Fibroblast of skin of right biceps (primary cell): Measurements from ENCODE around the gene RHBDF2.
A peak's percentile ranks its signal among the peaks of the same experiment; 100 is the strongest.
"Not testable (repeated sequence)": the region's sequence is repeated elsewhere in the genome, so short reads cannot be mapped to it uniquely, and the experiment has no call there.

Source experiments
- DNase-seq: peaks from one replicate; pipeline ENCODE4 v3.0.0-alpha.2; 2013

Gene RHBDF2

DNA sequence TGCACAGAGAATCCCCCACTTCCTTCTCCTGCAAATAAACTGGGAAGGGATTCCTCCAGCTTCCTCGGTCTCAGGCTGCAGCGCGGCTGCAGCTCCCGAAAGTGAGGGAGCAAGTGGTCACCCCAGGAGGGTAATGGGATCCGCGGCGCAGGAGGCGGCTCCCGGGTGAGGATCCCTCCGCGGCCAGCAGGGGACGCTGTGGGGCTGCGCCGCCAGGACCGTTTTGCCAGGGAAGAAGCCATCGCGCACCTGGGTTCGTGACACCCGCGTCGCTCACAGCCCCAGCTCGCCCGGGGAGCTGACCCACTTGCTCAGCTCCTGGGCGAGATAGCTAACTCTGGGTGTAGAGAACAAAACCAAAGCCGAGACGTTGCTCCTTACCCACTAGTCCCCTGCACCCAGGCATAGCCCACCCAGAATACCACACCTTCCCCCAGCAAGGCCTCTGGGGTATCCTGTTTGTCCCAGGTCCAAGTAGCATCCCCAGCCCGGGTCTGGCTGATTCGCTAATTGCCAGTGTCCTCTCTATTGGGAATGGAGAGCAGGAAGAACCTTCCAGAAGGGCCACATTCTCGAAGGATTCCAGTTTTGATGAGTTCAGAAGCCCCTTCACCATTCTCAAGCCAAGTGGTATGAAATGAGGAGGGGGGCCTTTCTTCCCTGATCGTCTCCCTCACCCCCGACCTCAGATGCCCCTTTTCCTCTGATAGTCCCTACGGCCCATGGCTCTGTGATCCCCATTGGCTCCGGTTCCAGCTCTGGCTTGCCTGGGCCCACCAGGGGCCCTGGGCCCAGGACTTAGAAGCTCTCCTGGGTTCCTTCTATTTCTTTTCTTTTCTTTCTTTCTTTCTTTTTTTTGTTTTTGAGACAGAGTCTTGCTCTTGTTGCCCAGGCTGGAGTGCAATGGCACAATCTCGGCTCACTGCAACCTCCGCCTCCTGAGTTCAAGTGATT, 22.1 kb upstream of the RHBDF2 start:
- peak; percentile 53 for DNase-seq

DNA sequence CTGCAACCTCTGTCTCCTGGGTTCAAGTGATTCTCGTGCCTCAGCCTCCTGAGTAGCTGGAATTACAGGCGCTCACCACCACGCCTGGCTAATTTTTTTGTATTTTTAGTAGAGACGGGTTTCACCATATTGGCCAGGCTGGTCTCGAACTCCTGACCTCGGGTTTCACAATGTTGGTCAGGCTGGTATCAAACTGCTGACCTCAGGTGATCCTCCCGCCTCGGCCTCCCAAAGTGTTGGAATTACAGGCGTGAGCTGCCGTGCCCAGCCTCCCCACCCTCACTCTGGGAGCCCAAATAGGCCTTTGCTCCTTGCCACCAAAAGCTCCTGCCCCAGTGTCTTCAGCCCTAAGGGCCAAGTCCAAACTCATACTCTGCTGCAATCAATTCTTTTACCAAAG, 20.5 kb upstream of the RHBDF2 start:
- DNase-seq = not testable (repeated sequence)

DNA sequence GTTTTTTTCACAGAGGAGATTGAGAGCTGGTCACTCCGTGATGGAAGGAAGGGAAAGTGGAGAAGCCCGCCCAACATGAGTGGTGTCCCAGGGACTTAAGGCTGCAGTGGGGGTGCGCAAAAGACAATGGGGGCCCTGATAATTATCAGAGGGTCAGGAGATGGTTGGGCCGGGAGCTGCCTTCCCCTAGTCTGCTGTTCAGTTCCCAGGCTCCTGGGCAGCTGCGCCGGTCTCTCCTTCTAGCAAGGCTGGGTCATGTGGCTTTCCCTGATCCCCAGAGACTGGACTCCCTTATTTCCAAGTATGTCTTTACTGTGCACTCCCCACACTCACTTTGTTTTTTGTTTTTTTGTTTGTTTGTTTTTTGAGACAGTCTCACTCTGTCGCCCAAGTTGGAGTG, 20.0 kb upstream of the RHBDF2 start:
- no peak for DNase-seq

DNA sequence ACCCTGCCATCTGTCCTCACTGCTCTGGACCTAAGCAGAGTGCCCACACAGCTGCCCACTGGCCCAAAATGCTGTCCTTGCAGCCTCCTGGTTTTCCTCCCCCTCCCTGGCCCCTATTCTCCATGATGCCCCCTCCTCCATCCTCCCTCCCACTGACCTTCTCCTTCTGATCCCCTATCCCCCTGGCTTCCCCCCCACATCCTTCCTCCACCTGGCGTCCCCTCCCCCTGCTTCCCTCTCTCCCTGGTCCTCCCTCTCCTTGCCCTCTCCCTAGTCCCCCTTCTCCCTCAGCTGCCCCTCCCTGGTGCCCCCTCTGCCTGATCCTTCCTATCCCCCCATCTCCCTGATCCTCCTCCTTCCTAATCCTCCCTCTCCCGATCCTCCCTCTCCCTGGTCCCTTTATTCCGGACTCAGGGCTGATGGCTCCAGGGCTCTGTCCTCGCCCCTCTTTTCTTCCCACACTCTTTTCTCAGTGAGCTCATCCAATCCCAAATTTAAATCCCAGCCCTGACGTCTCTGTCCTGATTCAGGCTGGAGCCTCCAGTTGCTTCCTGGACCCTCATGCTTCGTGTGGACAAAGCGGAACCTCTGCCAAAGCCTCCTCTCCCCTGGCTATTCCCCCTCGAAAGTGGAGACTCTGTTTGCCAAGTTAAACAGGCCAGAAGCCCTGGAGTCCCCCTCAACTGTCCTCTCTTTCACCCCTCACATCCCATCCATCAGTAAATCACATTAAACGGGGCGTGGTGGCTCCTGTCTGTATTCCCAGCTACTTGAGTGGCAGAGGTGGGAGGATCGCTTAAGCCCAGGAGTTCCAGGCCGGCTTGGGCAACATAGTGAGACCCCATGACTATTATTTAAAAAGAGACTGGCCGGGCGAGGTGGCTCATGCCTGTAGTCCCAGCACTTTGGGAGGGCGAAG, 18.1 kb upstream of the RHBDF2 start:
- no peak for DNase-seq

DNA sequence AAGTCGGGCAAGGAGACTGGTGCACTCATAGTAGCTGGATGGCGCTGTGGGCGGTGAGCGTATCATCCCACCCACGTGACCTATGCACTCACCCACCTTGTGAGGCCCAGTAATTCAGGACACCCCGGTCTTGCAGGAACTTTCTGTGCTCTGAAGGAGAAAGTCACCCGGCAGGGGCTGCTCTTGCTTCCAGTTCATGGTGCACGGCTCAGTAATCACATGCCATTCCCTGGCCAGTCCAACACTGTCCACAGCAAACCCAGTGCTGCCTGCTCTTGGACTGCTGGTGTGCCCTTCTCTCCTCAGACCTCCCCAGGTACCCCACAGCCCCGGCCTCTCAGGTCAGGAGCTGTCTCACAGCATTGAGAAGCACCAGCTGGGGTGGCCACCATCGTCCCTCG, 16.4 kb upstream of the RHBDF2 start:
- no peak for DNase-seq

DNA sequence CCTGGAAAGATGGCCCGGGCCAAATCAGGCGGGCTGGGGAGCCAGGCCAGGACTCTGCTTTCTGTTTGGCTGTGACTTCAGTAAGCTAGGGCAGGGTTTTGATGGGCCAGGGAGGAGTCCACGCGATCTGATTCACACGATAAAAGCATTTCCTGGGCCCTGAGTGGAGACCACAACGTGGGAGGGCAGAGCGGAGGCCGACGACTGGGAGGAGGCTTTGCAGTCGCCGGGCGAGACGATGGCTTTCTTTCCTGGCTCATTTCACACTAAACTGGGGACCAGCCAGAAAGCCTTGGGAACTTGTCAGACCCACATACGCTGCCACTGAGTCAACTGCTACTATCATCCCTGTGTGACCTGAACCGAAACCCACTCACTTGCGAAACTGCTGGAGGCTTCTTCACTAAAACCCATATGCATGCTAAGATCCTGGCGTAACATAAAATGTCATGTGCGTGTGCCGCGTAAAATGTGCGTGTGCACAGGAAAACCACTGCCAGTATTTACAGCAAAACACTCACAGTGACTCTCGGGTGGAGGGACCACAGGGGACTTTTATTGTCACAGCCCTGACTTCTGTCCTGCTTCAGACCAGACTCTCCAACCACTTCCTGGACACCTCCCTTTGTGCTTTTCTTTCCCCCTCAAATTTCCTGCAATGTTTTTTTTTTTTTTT, 14.2 kb upstream of the RHBDF2 start:
- DNase-seq = peak; percentile 90

DNA sequence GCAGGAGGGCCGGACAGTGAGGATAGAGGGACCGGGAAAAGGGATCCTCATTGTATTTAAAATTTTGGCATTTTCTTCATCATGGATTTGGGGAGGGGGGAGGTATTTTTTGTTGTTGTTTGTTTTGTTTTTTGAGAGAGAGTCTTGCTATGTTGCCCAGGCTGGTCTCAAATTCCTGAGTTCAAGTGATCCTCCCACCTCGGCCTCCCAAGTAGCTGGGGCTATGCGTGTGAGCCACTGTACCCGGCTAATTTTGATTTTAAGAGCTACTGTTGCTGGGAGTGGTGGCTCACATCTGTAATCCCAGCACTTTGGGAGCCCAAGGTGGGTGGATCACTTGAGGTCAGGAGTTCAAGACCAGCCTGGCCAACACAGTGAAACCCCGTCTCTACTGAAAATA, 13.1 kb upstream of the RHBDF2 start:
- not testable (repeated sequence) for DNase-seq

DNA sequence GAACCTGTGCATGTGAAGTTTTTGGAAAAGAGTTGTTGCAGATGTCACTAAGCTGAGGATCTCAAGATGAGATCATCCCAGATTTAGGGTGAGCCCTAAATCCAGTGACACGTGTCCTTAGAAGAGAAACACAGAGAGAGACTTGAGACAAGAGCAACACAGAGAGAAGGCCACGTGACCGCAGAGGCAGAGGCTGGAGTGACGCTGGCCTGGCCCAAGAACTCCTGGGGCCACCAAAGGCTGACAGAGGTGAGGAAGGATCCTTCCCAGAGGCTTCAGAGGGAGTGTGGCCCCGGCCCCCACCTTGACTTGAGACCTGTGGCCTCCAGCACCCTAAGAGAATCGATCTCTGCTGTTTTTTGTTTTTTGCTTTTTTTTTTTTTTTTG, 12.1 kb upstream of the RHBDF2 start:
- no peak for DNase-seq

DNA sequence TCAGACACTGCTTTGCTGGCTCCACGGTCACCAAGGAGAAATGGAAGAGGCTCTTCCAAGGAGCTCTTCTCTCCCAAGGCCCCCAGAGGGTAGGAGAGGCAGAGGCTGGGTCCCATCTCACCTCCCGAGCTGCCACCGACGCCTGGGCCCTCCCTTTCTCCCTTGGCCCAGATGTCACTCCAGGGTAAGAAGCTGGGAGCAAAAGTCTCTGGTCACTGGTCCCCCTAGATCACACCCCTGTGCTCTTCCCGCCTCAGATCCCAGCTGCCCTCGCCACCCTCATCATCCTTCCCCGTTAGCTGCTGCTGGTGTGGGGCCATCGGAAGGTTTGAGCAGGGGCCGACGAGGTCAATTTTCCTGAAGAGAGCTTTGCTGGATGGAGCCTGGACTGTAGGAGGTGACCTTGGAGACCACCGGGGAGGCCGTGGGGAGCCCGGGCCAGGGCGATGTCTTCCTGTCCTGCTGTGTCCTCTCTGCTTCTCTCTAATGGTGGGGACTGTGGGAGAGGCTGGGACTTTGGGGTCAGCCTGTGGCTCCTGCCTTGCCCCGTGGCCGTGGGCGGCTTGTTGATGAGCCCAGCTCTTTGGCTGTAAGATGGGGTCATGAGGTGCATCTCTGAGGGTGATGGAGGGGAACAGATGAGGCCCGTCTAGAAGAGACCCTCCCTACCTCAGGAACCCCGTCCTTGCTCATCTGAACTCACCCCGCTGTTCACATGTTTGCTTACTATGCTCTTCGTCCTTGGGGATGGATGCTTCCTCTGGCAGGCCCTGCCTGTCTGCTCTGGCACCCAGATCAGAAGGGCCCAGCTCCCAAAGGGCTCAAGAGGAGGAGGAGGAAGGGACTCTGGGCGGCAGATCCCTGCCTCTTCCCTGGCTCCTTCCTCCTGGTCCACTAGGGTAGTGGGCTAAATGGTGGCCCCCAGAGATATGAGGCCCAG, 11.4 kb upstream of the RHBDF2 start:
- no peak for DNase-seq

DNA sequence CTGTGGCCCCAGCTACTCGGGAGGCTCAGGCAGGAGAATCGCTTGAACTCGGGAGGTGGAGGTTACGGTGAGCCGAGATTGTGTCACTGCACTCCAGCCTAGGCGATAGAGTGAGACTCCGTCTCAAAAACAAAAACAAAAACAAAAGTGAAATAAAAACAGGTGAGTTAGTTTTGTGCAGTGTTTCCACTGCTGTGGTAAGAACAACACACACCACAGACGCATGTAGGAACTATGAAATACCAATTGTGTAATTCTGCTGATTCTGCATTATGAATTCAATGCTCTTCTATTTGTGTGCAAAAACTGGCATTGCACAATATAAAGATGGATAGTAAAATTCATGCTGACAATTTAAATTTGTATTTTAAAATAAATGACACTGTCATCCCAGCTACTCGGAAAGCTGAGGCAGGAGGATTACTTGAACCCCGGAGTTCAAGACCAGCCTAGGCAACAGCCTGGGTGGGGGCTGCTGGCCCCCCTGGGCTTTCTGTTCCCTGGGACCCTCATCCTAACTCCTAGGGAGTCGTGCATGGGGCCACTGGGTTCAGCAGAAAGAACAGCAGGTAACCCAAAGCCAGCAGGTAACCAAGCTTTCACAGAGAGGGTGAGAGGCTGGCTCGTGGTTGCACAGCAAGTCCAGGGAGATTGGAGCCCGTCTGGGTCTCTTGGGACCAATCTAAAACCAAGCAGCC, 10.6 kb upstream of the RHBDF2 start:
- no peak for DNase-seq

DNA sequence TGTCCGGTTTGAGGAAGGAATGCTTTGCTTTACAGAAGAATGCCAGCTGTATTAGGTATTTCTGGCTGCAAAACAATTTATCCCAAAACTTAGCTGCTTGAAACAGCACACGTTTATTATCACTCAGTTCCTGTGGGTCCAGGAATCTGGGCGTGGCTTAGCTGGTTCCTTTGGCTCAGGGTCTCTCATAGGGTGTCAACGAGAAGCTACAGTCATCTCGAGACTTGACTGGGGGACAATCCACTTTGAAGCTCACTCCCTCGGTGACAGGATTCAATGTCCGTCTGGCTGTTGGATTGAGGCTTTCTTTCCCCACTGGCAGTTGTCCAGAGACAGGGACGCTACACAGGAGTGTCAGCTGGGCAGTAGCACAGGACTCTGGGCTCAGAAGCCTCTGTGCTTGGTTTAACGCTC, 9.6 kb upstream of the RHBDF2 start:
- peak; percentile 29 for DNase-seq

DNA sequence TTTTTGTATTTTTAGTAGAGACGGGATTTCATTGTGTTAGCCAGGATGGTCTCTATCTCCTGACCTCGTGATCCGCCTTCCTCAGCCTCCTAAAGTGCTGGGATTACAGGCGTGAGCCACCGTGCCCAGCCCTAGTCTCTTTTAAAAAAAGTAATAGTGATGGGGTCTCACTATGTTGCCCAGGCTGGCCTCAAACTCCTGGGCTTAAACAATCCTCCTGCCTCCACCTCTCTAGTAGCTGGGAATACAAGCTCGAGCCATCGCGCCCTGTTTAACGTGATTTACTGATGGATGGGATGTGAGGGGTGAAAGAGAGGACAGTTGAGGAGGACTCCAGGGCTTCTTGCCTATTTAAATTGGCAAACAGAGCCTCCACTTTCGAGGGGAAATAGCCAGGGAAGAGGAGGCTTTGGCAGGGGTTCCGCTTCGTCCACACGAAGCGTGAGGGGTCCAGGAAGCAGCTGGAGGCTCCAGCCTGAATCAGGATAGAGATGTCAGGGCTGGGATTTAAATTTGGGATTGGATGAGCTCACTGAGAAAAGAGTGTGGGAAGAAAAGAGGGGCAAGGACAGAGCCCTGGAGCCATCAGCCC, 7.3 kb upstream of the RHBDF2 start:
- not testable (repeated sequence) for DNase-seq

DNA sequence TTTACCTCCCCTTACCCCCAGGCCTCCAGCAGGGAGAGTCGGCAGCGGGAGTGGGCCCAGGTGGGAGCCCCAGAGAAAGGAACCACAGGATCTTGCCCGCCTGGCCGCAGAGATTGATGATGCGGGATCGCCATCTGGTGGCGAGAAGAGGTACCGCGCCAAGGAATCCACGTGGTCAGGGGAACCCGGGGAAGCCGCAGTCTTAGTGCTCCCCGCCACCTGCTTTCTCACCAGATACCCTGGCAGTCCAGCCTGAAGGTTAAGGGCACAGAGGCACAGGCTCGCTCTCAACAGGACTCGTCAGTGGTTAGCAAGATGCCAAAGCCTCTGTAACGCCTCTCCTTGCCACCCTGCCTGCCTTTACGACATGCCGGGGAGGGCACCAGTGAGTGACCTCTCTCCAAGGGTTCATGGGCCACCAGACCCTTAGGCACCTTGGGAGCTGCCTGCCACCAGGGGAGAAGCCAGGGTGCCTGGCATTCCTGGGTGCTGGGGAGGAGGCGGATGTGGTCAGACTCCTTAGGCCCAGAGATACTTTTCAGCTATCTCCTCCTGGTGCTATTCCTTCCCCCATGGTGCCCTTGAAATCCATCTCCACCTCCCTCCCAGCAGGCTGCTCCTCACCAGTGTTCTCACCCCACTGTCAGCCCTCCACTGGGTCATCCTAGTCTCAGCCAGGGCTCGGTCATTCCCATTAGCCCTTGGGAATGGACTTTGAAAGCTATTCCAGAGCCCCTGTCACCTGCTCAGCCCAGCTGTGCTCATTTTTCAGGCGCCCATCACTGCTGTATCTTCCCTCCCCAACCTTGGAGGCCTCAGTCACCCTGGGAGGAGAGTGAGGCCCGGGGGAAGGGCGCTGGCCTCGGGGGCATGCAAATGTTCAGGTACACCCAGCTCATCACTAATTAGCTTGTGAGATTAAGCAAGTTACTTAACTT, 5.5 kb upstream of the RHBDF2 start:
- peak; percentile 60 for DNase-seq

DNA sequence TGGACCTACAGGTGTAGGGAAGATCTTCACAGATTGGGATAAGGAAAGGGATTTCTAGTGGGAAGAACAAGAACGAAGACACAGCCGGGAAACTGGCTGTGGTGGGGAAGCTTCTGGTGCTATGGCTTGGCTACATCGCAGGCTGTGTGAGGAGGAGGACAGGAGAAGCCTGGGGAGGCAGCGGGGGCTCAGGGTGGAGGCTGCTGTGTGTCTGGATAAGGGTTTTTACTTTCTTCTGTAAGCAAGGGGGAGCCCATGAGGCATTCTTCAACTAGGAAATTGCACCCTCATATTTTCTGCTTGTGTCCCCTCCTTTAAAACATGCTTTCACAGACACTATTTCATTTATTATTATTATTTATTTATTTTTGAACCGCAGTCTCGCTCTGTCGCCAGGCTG, 2.9 kb upstream of the RHBDF2 start:
- DNase-seq = no peak

DNA sequence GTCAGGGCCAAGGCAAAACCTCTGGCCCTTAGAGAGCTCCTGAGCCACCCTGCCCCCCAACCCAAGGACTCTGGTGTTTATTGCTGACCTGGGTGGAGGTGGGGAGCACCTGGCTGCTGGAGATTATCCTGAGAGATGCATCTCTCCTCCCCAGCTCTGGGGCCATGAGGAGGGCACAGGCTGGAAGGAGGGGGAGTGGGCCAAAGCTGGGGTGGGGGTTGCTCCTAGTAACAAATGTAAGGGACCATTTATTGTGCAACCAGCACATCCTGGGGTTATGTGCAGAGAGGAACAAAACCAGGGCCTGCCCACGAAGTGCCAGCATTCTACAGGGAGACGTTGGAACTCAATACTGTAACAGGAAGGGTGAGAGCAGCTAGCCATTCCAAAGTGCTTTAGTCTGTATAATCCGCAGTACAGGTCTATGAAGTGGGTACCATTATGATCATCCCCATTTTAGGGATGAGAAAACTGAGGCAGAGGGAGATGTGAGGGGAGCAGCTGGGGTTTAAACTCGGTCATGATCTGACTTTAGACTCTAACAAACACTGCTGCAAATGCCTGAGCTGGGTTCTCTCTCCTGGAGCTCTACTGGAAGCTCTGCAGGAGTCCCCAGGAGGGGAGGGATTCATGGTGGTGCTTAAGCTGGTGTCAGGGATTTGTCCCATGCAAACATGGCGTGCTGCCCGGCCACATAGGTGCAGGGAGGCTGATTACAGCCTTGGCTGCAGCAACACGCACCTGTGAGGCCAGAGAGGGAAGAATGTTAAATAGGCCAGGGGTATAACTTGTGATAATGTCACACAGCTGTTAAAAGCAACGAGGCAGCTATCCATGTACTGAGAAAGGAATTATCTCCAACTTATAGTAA, 1.4 kb upstream of the RHBDF2 start:
- DNase-seq = no peak

DNA sequence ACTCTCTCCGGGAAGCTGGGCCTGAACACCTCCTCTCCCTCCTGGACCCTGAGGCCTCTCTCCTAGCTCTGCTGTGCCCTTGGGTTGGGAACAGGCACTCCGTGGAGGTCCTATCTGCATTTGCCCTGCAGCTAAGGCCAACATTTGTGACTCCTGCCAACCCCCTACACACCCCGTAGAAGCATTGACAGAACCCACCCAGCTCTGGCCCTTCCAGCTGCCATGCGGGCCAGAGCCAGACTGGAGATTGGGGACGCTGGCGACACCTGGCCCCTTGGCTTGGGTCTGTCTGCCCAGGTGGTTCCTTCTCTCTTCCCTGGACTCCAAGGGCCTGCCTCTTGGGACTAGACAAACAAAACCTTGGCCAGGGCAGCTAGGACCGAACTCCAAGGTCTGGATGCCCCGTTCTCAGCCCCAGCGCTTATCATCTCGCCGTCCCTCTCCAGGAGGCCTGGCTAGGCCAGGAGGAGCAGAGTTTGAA, 644 bp upstream of the RHBDF2 start:
- DNase-seq = no peak

DNA sequence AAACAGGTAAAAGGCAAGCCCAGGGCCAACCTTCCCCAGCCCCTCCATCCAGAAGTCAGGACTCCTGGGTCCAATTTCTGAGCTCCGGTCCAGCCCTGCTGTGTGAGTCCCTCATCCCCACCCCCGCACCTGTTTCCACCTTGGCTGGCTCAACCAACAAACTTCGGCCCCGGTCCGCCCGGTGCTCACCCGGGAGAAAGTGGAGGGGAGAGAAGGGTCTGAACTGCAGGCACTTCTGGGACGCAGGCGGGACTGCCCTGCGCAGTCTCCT, 541 bp downstream of the RHBDF2 start:
- DNase-seq = no peak

DNA sequence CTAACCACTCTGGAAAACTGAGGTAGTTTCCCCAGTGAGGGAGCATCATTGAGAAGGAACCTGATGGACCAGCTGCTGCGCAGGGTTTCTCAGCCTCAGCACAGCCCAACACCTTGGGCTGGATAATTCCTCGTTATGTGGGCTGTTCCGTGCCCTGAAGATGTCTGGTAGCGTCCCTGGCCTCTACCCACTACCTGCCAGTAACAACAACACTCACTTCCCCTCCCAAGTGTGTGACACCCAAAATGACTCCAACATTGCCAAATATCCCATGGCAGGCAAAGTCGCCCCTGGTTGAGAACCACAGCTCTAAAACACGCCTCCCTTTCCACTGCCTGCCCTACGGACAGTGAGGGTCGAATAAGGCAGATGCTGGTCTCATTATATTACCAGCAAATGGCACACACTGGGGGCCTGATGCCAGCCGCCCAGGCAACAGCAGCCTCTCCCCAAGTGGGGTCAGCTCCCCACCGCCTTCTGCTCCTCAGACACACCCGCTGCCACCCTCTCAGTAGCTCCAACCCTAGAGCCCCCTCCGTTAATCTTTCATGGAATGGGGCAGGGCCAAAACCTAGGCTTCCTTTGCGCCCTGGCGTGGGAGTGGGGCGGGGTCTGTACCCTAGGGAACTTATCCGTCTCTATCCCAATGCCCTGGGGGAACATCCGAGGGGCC, 1.0 kb downstream of the RHBDF2 start:
- no peak for DNase-seq
